ENCODE data around the gene ANXA8. TPM values are rescaled to one million over a fixed set of nuclear protein-coding genes. Genes with fewer than 3 reads are reported as not detected.

The ANXA8 gene
- total RNA-seq, 1 experiment from 2014 or later, result 0.22 TPM

DNA sequence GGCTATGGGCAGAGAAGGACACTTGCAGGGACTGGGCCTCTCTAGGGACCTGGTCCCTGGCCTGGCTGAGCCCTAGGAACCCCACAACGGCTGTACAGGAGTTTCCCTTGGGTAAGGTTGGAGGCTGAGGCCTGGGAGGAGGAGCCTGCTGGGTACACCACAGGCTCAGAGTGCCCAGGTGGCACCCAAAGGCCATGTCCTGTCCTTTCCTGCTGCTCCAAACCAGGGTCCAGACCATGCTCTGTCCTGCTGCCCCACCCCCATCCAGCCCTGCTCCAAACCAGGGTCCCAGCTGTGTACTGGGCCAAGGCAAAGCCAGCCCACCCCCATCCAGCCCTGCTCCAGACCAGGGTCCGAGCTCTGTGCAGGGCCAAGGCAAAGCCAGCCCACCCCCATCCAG, 64.5 kb downstream of the ANXA8 start:
- Histone ChIP-seq H2BK20ac (ENCODE audit: low read depth, low read length, poor library complexity, severe bottlenecking) (no peak overlapping the region), H2BK15ac (ENCODE audit: low read depth, low read length) (no peak overlapping the region), H3K4me1 (ENCODE audit: insufficient read depth, low read length) (no peaks in the 10 kb centered on the region; the same call in 1 of the 2 replicates), H4K91ac (ENCODE audit: insufficient read length, low read depth, low read length) (no peak overlapping the region), H4K5ac (ENCODE audit: insufficient read length, low read depth, low read length) (no peak overlapping the region), H2BK120ac (ENCODE audit: low read depth, low read length, poor library complexity, severe bottlenecking) (no peak overlapping the region), H3T11ph (ENCODE audit: low read length) (no peak overlapping the region), H2BK5ac (ENCODE audit: insufficient read length, low read length) (no peak overlapping the region), H4K8ac (replicated peaks; ENCODE audit: insufficient read length, low read depth, low read length) (no peak overlapping the region), H3K79me1 (ENCODE audit: insufficient read depth, low read depth, low read length, poor library complexity, severe bottlenecking) (no peaks in the 10 kb centered on the region), H2BK12ac (ENCODE audit: insufficient read length, low read depth, low read length) (no peak overlapping the region), H3K27me3 (ENCODE audit: insufficient read depth, low read length) (no peaks in the 10 kb centered on the region), H3K79me2 (ENCODE audit: insufficient read depth, low read length) (no peaks in the 10 kb centered on the region), H3K27ac (ENCODE audit: insufficient read length, low read depth, low read length) (no peak overlapping the region), H3K9me3 (ENCODE audit: control insufficient read depth, low read depth, low read length) (no peaks in the 10 kb centered on the region), H3K4ac (ENCODE audit: low read depth, low read length) (no peak overlapping the region), H2AK5ac (ENCODE audit: insufficient read length, low read length) (no peak overlapping the region), H3K18ac (ENCODE audit: insufficient read length, low read depth, low read length) (no peak overlapping the region), H3K23me2 (ENCODE audit: insufficient read length, low read depth, low read length, poor library complexity, severe bottlenecking) (no peaks in the 10 kb centered on the region), H4K20me1 (ENCODE audit: control insufficient read depth, insufficient read depth, insufficient read length) (no peaks in the 10 kb centered on the region), H2AFZ (ENCODE audit: low read length) (no peak overlapping the region), H3K56ac (ENCODE audit: insufficient read length, low read depth, low read length) (no peak overlapping the region), H3K4me2 (ENCODE audit: insufficient read depth, insufficient read length, low read length) (no peak overlapping the region), H3K14ac (ENCODE audit: insufficient read depth, low read length) (no peak overlapping the region), H3K9ac (ENCODE audit: extremely low read depth, insufficient read length, low read length) (no peak overlapping the region), H3K23ac (ENCODE audit: insufficient read length, low read depth, low read length) (no peak overlapping the region)
- Mint-ChIP-seq H3K36me3 (ENCODE audit: insufficient read depth in 1 of 3, low read depth in 3 of 3) (no peaks in the 10 kb centered on the region), H3K27ac (no peak overlapping the region; a peak in 1 of 7 replicates), H3K9me3 (no peaks in the 10 kb centered on the region; a peak in 1 of 5 replicates), H3K27me3 (ENCODE audit: low read depth) (peaks cover 1% of the 10 kb centered on the region), H3K4me1 (peaks cover 15 to 19% of the 10 kb centered on the region in 2 experiments), H3K4me3 (no peak overlapping the region)
- TF ChIP-seq, protein P1, sequence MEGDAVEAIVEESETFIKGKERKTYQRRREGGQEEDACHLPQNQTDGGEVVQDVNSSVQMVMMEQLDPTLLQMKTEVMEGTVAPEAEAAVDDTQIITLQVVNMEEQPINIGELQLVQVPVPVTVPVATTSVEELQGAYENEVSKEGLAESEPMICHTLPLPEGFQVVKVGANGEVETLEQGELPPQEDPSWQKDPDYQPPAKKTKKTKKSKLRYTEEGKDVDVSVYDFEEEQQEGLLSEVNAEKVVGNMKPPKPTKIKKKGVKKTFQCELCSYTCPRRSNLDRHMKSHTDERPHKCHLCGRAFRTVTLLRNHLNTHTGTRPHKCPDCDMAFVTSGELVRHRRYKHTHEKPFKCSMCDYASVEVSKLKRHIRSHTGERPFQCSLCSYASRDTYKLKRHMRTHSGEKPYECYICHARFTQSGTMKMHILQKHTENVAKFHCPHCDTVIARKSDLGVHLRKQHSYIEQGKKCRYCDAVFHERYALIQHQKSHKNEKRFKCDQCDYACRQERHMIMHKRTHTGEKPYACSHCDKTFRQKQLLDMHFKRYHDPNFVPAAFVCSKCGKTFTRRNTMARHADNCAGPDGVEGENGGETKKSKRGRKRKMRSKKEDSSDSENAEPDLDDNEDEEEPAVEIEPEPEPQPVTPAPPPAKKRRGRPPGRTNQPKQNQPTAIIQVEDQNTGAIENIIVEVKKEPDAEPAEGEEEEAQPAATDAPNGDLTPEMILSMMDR (conservative IDR thresholded peaks at IDR 0.05), result no peak
- no peak for DNase-seq
- no CpG with 5 or more reads among the region's 2 CpGs for WGBS (ENCODE audit: extremely low coverage, insufficient read length, low lambda C conversion rate)
